ENCODE results near the gene FKBP8. TPM values are rescaled to one million over a fixed set of nuclear protein-coding genes. Genes with fewer than 3 reads are reported as not detected.

The FKBP8 gene
- total RNA-seq, 1 experiment from 2014 or later, result 345 TPM

GRCh38 chr19:18517606-18518005 is 25.8 kb downstream of the FKBP8 start:
- POLR2A ChIA-PET, result interaction anchor here (0.6 kb wide), 1 partner anchor 748 kb away, joined by 3 read pairs; no protein-coding TSS in a partner anchor
- no peaks in the 10 kb centered on the region for H3K9me3 Mint-ChIP-seq
- ATAC-seq (no peak), DNase-seq (ENCODE audit: low spot score) (no peak)
- peaks cover 3% of the 10 kb centered on the region for H3K4me1 Mint-ChIP-seq
- CTCF ChIA-PET, result interaction anchor here (0.6 to 4.8 kb wide), 7 partner anchors 8 to 203 kb away, joined by 3 to 55 read pairs (median 4); no protein-coding TSS in a partner anchor
- H3K4me3 Mint-ChIP-seq, result no peak overlapping the region
- TF ChIP-seq ZNF423 (CRISPR knock-in tag; IDR thresholded peaks at IDR 0.05) (no peak), TCF7 (CRISPR knock-in tag; IDR thresholded peaks at IDR 0.05; ENCODE audit: low read depth) (no peak), SP1 (CRISPR knock-in tag; conservative IDR thresholded peaks at IDR 0.05) (no peak), CTCF (IDR thresholded peaks at IDR 0.05) (no peak), FOXP1 (CRISPR knock-in tag; IDR thresholded peaks at IDR 0.05; ENCODE audit: borderline replicate concordance) (no peak), JAZF1 (CRISPR knock-in tag; IDR thresholded peaks at IDR 0.05) (no peak), JUN (CRISPR knock-in tag; IDR thresholded peaks at IDR 0.05) (no peak), ZNF138 (CRISPR knock-in tag; conservative IDR thresholded peaks at IDR 0.05) (no peak), ATF1 (CRISPR knock-in tag; IDR thresholded peaks at IDR 0.05) (no peak), ZNF671 (CRISPR knock-in tag; IDR thresholded peaks at IDR 0.05) (no peak), USF2 (CRISPR knock-in tag; IDR thresholded peaks at IDR 0.05) (no peak), ZNF512 (CRISPR knock-in tag; IDR thresholded peaks at IDR 0.05; ENCODE audit: borderline replicate concordance) (no peak), ATF2 (CRISPR knock-in tag; IDR thresholded peaks at IDR 0.05; ENCODE audit: borderline replicate concordance, low read depth) (no peak), PREB (CRISPR knock-in tag; IDR thresholded peaks at IDR 0.05; ENCODE audit: borderline replicate concordance) (no peak), EMX1 (CRISPR knock-in tag; IDR thresholded peaks at IDR 0.05) (no peak), ZNF317 (CRISPR knock-in tag; IDR thresholded peaks at IDR 0.05; ENCODE audit: borderline replicate concordance, low read depth) (no peak)
- no peaks in the 10 kb centered on the region for H3K27me3 Mint-ChIP-seq (ENCODE audit: low read depth)
- H3K27ac Mint-ChIP-seq, result no peak overlapping the region
- H3K36me3 Mint-ChIP-seq, result no peaks in the 10 kb centered on the region

GRCh38 chr19:18515959-18516358 is 27.4 kb downstream of the FKBP8 start:
- no peaks in the 10 kb centered on the region for H3K27me3 Mint-ChIP-seq (ENCODE audit: low read depth)
- no peak overlapping the region for H3K4me3 Mint-ChIP-seq
- peak overlapping the region; percentile 87; the same call in 1 of the 2 replicates for H3K27ac Mint-ChIP-seq
- ATAC-seq, result no peak
- CTCF ChIA-PET, result interaction anchor here (1.1 kb wide), 1 partner anchor 46 kb away, joined by 4 read pairs; no protein-coding TSS in a partner anchor
- no peaks in the 10 kb centered on the region for H3K36me3 Mint-ChIP-seq
- no peaks in the 10 kb centered on the region for H3K9me3 Mint-ChIP-seq
- POLR2A ChIA-PET, result no interaction called here
- peaks cover 3% of the 10 kb centered on the region for H3K4me1 Mint-ChIP-seq
- DNase-seq (ENCODE audit: low spot score), result no peak
- TF ChIP-seq HMGXB4 (CRISPR knock-in tag; IDR thresholded peaks at IDR 0.05) (no peak), TCF7 (CRISPR knock-in tag; IDR thresholded peaks at IDR 0.05; ENCODE audit: low read depth) (no peak), CREB1 (CRISPR knock-in tag; IDR thresholded peaks at IDR 0.05) (no peak), SP1 (CRISPR knock-in tag; conservative IDR thresholded peaks at IDR 0.05) (no peak), ZNF138 (CRISPR knock-in tag; conservative IDR thresholded peaks at IDR 0.05) (no peak), ZSCAN18 (CRISPR knock-in tag; IDR thresholded peaks at IDR 0.05) (no peak), ZBTB21 (CRISPR knock-in tag; IDR thresholded peaks at IDR 0.05; ENCODE audit: borderline replicate concordance) (no peak), MYBL2 (CRISPR knock-in tag; IDR thresholded peaks at IDR 0.05) (no peak), ZNF512 (CRISPR knock-in tag; IDR thresholded peaks at IDR 0.05; ENCODE audit: borderline replicate concordance) (no peak)

Measured in WTC11 (cell line).